ENCODE results near the gene PPP2R5C.
"Not testable (repeated sequence)": the region's sequence is repeated elsewhere in the genome, so short reads cannot be mapped to it uniquely, and the experiment has no call there.

Gene PPP2R5C

DNA sequence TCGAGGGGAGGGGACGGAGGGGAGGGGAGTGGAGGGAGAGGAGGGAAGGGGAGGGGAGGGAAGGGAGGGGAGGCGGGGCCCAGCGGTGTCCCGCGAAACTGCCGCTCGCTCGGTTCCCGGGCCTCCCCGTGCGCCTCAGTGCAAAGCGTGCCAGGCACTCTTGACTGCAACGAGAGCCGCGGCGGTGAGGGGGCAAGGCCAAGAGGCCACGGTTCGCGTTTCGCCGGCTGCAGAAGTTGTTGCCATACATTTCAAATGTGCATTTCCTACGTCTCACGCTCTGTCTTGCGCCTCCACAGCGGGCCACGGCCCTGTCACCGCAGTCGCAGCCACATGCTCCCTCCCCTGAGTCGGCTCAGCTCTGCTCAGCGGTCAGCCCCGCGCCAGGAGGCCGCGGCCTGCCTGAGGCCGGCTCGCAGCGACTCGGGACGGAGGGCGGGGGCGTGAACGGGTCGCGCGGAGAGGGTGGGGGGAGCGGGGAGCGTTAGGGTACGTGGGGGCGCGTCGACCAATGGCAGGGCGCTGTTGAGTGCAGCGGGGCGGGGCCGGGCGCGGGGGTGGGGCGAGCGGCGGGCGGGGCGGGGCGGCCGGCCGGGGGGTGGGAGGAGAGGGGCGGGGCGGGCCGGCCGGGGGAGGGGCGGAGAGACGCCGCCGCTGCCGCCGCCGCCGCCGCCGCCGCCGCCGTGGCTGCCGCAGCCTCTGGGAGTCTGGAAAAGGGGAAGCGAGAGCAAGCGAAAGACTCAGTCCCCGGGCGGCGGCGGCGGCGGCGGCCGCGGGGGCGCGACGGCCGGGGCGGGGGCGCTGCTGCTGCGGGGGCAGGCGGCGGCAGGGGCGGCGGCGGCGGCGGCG, at the start of gene PPP2R5C:
Gene PPP2R5C (plus strand): TSS at position 678 of the 849 bp plus-strand sequence. CDS start 185 bp downstream, outside the sequence.
- peak; percentile 93 for DNase-seq (ENCODE audit: low spot score)
- no peak for TF ChIP-seq CTCF (IDR thresholded peaks at IDR 0.05)
- H3K27ac ChIP-seq, result peak within 1 kb of the TSS; percentile 92 to 93
- peak within 1 kb of the TSS; percentile 81 for H3K4me3 ChIP-seq

GRCh38 chr14:101711857-101712233, 49.7 kb upstream of the PPP2R5C start:
- H3K4me3 ChIP-seq; DNase-seq (ENCODE audit: low spot score); H3K27ac ChIP-seq: not testable (repeated sequence)

- DNase-seq (ENCODE audit: low spot score); H3K4me3 ChIP-seq; H3K27ac ChIP-seq: not testable (repeated sequence)
Observed at GRCh38 chr14:101712341-101712740, 49.2 kb upstream of the PPP2R5C start.

DNA sequence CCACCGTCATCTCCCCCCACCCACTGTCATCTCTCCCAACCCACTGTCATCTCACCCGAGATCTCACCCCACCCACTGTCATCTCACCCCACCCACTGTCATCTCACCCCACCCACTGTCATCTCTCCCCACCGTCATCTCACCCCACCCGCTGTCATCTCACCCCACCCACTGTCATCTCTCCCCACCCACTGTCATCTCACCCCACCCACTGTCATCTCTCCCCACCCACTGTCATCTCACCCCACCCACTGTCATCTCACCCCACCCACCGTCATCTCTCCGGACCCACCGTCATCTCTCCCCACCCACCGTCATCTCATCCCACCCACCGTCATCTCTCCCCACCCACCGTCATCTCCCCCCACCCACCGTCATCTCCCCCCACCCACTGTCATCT, 48.4 kb upstream of the PPP2R5C start:
- not testable (repeated sequence) for DNase-seq (ENCODE audit: low spot score); H3K27ac ChIP-seq; H3K4me3 ChIP-seq

DNA sequence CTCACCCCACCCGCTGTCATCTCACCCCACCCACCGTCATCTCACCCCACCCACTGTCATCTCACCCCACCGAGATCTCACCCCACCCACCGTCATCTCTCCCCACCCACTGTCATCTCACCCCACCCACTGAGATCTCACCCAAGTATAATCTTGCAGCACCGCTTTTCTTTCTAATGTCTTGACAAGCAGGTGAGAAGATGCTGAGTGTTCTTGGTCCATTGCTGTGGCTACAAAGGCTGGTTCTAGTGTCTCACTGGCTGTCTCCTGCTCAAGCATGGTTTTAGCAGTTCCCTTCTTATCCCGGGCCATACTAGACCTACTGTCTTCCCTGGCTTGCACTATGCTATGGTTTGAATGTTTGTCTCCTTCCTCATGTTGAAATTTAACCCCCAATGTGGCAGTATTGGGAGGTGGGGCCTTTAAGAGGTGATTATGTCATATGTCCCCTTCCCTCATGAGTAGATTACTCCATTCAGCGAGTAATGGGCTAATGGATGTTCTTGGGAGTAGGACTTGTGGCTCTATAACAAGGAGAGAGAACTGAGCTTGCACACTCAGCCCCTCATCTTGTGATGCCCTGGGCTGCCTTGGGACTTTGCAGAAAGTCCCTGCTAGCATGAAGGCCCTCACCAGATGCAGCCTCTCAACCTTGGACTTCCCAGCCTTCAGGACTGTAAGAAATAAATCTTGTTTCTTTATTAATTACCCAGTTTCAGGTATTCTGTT, 47.7 kb upstream of the PPP2R5C start:
- Histone ChIP-seq H3K27ac (no peak overlapping the region), H3K4me3 (no peak overlapping the region)
- DNase-seq (ENCODE audit: low spot score), result no peak
- TF ChIP-seq CTCF (IDR thresholded peaks at IDR 0.05), result no peak

- H3K27ac ChIP-seq, result no peak overlapping the region
- no peak for DNase-seq (ENCODE audit: low spot score)
- TF ChIP-seq CTCF (IDR thresholded peaks at IDR 0.05), result no peak
Observed at GRCh38 chr14:101714394-101714793, 47.1 kb upstream of the PPP2R5C start.

GRCh38 chr14:101715210-101716076, 46.1 kb upstream of the PPP2R5C start:
- no peak overlapping the region for H3K4me3 ChIP-seq
- no peak for TF ChIP-seq CTCF (IDR thresholded peaks at IDR 0.05)
- no peak for DNase-seq (ENCODE audit: low spot score)
- no peak overlapping the region for H3K27ac ChIP-seq

More at GRCh38 chr14:101714394-101714793, 47.1 kb upstream of the PPP2R5C start:
- no peak overlapping the region for H3K4me3 ChIP-seq
